Activated T-helper 2 cell treated with anti-CD3 and anti-CD28 coated beads, Interferon-gamma antibody, Interleukin-2, Interleukin-4, amounts not matched to agents 10 μg/mL and 5 μg/mL and 100 μg/mL, durations not matched to agents 14 hours and 24 hours and 36 hours (primary cell): Measurements from ENCODE around the gene GFRA1. TPM values are rescaled to one million over a fixed set of nuclear protein-coding genes. Genes with fewer than 3 reads are reported as not detected.

Experiments used
- DNase-seq: peaks from one replicate; pipeline ENCODE4 v3.0.0; 2021; ENCODE audit warnings: low spot score
- H3K27ac Mint-ChIP-seq: one replicate; pipeline ENCODE4 v1.8.0; 2021; ENCODE audit warnings: mixed read lengths
- H3K27me3 Mint-ChIP-seq: one replicate; pipeline ENCODE4 v1.8.0; 2021; ENCODE audit warnings: low read depth, mixed read lengths
- H3K36me3 Mint-ChIP-seq: one replicate; pipeline ENCODE4 v1.8.0; 2021; ENCODE audit warnings: low read depth, mixed read lengths
- H3K4me1 Mint-ChIP-seq: one replicate; pipeline ENCODE4 v1.8.0; 2021; ENCODE audit warnings: low read depth, mixed read lengths
- H3K4me3 Mint-ChIP-seq: one replicate; pipeline ENCODE4 v1.8.0; 2021; ENCODE audit warnings: low read depth, mild to moderate bottlenecking, moderate library complexity, mixed read lengths
- H3K9me3 Mint-ChIP-seq: one replicate; pipeline ENCODE4 v1.8.0; 2021; ENCODE audit warnings: mixed read lengths
- intact Hi-C: fragments of 100-400 bp; cut with micrococcal nuclease; formaldehyde crosslinking; loops from one replicate; pipeline ENCODE4 v1.15.1; 2023
- total RNA-seq: library from RNA; stranded (reverse); gene quantifications from 2 replicates; pipeline ENCODE4 v1.2.3, GENCODE V29; 2022

Gene GFRA1
- total RNA-seq, 1 donor from 2014 or later = not detected

DNA sequence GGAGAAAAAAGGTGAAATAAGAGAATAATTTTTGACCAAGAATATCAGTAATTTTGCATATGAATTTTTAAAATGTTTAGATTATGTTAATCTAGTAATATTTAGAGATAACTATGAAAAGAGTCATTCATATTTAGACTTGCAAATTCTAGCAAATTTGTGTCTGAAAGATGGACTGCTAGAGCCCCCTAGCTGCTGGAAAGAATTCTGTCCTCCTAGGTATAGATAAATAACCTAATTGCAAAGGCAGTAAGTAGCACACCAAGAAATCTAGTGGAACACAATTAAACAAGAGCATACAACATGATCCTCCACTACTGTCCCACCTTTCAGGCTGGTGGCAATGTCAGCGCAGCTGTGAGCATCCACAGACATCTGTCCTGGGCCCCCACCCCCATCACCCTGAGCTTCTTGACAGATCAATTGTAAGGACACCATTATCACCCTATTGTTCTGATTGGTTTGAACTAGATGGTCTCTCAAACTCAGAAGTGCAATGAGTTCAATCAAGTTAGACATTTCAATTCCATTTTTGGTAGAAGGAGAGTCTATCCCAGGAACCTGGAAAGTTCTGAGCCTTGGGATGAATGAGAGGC, 15.0 kb upstream of the GFRA1 start:
- Mint-ChIP-seq H3K27ac (no peak overlapping the region), H3K4me1 (peaks cover 2% of the 10 kb centered on the region), H3K9me3 (no peaks in the 10 kb centered on the region), H3K27me3 (peaks cover 3% of the 10 kb centered on the region), H3K4me3 (no peak overlapping the region), H3K36me3 (no peaks in the 10 kb centered on the region)
- no peak for DNase-seq
- intact Hi-C loops = loop anchor here (10.0 kb wide), 1 partner anchor 583 kb away; no protein-coding TSS in a partner anchor

DNA sequence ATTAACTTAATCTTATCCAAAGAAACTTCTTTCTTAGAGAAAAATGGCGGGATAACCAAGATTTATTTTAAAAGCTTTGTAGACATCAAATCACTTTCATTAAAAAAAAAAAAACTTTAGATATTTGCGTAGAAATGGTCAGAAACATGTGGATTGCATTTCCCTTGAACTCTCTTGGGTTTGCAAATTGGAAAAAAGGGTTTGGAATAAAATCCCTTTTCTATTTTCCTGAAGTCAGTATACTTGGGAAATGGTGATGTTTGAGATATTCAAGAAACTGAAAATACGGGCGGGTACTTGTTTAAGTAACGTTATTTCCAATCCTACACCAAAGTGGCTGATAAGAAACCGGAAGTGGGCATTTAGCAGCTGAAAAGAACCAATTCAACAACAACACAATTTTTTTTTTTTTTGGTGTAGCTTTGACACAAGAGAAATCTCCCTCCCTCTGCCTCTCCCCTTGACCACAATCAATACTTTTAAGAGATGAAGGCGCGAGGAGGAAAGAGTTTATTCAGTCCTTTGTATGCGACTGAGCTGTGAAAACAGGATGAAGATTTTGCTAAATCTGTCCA, 13.7 kb upstream of the GFRA1 start:
- Mint-ChIP-seq H3K4me1 (peaks cover 2% of the 10 kb centered on the region), H3K36me3 (no peaks in the 10 kb centered on the region)

DNA sequence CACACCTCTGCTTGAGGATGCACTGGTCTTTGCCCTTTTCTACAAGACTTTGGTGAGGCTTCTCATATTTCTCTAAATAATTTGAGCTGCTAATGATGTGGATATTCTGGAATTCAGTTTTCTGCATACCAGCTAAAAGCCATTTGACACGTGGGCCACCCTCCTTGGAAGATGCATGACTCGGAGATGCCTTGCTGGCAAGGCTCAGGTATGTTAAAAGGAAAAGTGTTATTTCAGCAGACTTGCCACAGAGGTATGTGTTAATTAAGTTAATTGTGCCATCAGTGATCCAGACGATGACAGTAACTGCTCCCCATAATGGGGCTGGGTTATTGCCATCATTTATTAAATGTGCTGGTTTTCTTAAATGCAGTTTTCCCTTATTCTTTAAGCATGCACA, 8.8 kb upstream of the GFRA1 start:
- Mint-ChIP-seq H3K9me3 (no peaks in the 10 kb centered on the region), H3K4me1 (no peaks in the 10 kb centered on the region), H3K36me3 (no peaks in the 10 kb centered on the region), H3K4me3 (no peak overlapping the region), H3K27me3 (peaks cover 10% of the 10 kb centered on the region), H3K27ac (no peak overlapping the region)
- DNase-seq = no peak
- intact Hi-C loops = loop anchor here (10.0 kb wide), 1 partner anchor 577 kb away; no protein-coding TSS in a partner anchor

More for the DNA sequence above, 13.7 kb upstream of the GFRA1 start:
- no peak overlapping the region for H3K27ac Mint-ChIP-seq
- no peak for DNase-seq
- H3K27me3 Mint-ChIP-seq = peaks cover 3% of the 10 kb centered on the region
- H3K4me3 Mint-ChIP-seq = no peak overlapping the region
- H3K9me3 Mint-ChIP-seq = no peaks in the 10 kb centered on the region
- intact Hi-C loops = loop anchor here (10.0 kb wide), 1 partner anchor 582 kb away; no protein-coding TSS in a partner anchor

DNA sequence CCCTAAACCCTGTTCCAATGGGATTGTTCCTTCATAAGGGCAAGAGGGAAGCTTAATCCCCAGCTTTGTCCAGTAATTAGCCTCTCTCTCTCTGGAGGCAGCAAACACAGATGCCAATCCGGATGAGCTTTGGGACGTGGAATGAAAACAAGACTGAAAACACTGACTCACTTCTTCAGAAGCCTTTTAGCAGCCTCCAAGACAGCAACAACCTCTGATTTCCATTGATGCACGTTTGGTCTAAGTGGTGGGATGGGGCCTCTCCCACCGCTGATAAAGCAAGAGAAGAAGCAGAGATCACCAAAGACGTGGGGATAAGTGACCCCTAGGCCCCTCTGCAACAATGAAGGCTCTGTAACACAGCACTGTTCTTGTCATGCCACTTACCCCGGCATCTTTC, 5.8 kb upstream of the GFRA1 start:
- Mint-ChIP-seq H3K27me3 (peaks cover 33% of the 10 kb centered on the region), H3K27ac (no peak overlapping the region), H3K4me3 (no peak overlapping the region), H3K9me3 (no peaks in the 10 kb centered on the region), H3K36me3 (no peaks in the 10 kb centered on the region), H3K4me1 (peaks cover 2% of the 10 kb centered on the region)
- intact Hi-C loops = loop anchor here (10.0 kb wide), 1 partner anchor 856 kb away; the partner anchor contains the start of gene VAX1
- DNase-seq = no peak

DNA sequence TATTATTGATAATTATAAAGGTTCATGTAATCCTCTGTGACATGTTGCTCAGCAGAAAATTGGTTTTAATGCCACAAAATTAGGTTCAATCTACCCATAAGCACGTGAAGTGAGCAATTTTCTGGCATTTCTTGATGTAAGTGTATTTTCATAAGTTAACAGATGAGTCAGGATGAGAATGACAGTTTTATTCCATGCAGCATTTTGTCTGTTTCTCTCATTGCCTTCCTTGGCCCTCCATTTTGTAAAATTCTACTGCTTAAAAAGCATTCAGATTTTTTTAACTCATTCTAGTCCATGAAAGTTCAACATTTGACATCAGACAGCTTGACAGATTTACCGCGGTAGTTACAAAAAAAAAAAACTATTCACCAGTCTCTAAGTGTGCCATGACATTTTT, 4.0 kb upstream of the GFRA1 start:
- intact Hi-C loops = loop anchor here (10.0 kb wide), 1 partner anchor 858 kb away; the partner anchor contains the start of gene VAX1
- Mint-ChIP-seq H3K27ac (no peak overlapping the region), H3K4me3 (no peak overlapping the region), H3K36me3 (no peaks in the 10 kb centered on the region), H3K27me3 (peaks cover 40% of the 10 kb centered on the region), H3K9me3 (no peaks in the 10 kb centered on the region), H3K4me1 (peaks cover 6% of the 10 kb centered on the region)
- no peak for DNase-seq

DNA sequence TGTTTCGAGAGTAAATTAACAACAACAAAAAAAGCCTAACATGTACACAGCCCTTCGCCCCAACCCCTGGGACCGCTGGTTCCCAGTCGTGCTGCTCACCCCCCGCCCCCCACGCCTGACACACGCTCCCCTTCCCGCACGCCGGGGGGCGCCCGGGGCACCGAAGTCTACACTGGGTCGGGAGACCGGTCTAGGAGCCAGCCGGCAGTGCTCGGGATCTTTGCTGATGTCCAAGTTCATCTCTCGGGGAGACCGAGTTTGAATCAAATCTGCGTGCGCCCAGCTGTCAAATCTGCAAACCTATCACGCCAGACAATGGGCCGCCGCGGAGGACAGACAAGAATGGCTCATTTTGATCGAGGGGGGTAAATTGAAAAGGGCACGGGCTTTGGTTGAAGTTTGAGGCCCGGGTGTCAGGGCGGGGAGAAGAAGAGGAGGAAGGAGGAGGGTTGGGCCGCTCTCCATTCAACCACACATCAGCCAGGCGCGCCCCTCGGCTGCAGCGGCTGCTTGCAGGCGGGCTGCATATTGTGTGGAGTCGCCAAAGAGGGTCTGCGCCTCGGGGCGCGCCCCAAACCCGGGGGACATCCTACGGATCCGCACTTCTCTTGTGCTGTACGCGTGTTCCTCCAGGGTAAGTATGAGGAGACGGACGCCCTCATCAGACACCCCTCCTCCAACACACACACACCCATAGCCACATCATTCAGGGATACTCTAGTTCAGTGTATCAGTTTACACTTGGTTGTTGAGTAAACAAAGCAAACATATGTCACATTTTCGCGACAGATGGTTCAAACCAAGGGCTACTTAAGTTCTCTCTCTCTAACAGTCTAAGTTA, 1.3 kb upstream of the GFRA1 start:
- no peak for DNase-seq
- no peaks in the 10 kb centered on the region for H3K36me3 Mint-ChIP-seq
- no peak overlapping the region for H3K4me3 Mint-ChIP-seq
- peaks cover 60% of the 10 kb centered on the region for H3K27me3 Mint-ChIP-seq
- no peak overlapping the region for H3K27ac Mint-ChIP-seq
- H3K4me1 Mint-ChIP-seq = peaks cover 6% of the 10 kb centered on the region
- no peaks in the 10 kb centered on the region for H3K9me3 Mint-ChIP-seq
- intact Hi-C loops = loop anchor here (5.0 to 10.0 kb wide), 2 partner anchors 861 to 1273 kb away; partner anchors contain the start of gene VAX1

DNA sequence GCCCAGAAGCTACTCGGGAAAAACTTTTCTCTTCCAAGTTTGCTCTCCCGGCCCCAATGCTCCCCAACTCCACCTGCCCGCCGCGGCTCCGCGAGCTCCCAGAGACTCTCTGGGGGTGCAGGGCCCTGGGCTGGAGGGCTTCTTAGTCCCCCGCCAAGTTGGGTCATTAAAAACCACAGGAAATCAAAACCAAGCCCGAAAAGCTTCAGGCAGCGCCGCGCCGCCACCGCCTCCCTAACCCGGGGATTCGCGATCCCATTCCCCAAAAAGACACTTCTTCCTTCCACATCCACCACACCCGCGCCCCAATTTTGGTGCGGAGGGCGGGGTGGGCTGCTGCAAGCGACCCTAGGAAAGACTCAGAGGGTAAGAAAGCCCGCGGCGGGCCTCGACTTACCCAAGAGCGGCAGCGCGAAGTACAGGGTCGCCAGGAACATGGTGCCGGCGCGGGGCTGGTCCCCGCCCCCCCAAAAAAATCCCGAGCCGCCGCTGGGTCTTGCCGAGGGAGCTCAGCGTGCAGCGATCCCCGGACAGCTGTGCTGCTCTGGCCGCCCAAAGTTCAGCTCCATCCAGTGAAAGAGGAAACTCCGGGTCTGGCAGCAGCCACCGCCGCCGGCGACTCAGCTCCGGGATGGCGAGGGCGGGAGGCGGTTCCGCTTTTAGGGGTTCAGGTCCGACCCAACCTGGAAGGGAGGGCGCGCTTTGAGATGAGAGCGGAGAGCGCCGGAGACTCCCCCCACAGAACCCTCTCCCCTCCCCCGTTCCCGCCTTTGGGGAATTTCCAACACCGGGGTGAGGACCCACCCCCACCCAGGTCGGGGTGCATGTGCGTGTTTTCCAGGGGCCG, 1.2 kb downstream of the GFRA1 start:
- DNase-seq = no peak
- Mint-ChIP-seq H3K27ac (no peak overlapping the region), H3K9me3 (no peaks in the 10 kb centered on the region), H3K4me3 (no peak overlapping the region), H3K36me3 (no peaks in the 10 kb centered on the region), H3K4me1 (peaks cover 6% of the 10 kb centered on the region), H3K27me3 (peaks cover 59% of the 10 kb centered on the region)
- intact Hi-C loops = loop anchor here (5.0 to 10.0 kb wide), 2 partner anchors 863 to 1275 kb away; partner anchors contain the start of gene VAX1

DNA sequence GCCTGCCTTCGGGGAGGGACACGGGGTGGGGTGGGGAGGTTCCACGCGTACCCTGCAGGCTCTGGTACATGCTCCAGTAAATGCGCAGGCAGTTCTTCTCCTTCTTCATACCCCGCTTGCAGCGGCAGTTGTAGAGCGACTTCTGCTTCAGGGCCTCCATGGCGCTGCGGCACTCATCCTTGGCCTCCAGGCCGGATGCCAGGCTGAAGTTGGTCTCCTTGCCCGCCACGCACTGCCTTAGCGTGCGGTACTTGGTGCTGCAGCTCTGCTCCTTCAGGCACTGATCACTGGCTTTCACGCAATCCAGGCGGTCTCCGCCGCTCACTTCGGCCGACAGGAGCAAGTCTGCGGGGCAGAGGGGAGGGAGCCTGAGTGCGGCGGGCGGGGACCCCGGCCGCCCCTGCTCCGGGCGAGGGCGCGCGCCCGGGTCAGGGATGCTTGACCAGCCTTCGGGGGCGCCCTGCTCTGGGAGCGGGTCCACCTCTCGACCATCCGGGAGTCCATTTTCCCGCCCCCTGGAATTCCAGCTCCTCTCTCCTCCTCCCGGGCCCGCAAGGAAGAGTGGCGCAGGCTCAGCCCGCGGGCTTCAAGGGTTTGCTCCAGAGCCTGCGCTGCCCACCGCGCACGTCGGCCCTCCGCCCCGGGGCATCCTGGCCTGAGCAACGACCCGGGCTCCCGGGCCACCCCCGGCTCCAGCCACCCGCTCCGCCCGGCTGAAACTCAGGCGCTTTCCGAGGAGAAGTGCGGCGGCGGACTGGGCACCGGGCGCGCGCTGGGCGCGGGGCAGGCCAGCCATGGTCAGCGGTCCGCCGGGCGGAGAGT, 2.0 kb downstream of the GFRA1 start:
- H3K27me3 Mint-ChIP-seq = peaks cover 55% of the 10 kb centered on the region
- peaks cover 6% of the 10 kb centered on the region for H3K4me1 Mint-ChIP-seq
- intact Hi-C loops = loop anchor here (5.0 to 10.0 kb wide), 2 partner anchors 864 to 1276 kb away; partner anchors contain the start of gene VAX1

DNA sequence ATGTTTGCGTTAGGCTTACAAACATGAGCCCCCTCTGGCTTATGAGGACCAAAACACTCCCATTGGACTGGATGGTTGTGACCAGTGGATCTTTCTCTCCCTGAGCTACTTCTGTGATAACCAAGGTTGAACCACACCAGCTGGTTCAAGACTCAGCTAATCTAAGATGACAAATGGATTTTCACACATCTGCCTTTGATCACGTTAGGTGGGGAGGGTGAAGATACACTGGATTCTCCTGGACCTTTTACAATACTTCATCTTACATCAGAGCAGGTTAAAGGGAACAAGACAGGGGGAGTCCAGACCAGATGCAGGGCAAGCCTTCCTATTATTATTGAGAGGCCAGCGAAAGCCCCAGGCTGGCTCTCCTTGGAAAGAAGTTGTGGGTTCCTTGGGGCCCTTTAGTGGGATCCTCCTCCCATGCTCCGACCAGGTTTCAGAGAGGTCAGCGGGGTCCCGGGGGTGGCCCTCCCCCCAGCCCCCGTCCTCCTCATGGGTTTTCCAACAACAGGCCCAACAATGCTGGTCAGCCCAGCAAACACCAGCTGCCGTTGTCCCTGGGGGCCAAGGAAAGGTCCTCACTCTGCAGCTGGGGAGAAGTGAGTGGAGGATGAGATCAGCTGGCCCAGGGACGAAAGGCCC, 2.8 kb downstream of the GFRA1 start:
- no peak for DNase-seq
- Mint-ChIP-seq H3K27ac (no peak overlapping the region), H3K9me3 (no peaks in the 10 kb centered on the region), H3K27me3 (peaks cover 49% of the 10 kb centered on the region), H3K4me3 (no peak overlapping the region), H3K4me1 (peaks cover 6% of the 10 kb centered on the region), H3K36me3 (no peaks in the 10 kb centered on the region)
- intact Hi-C loops = loop anchor here (5.0 to 10.0 kb wide), 2 partner anchors 865 to 1277 kb away; partner anchors contain the start of gene VAX1

More for the DNA sequence above, 2.0 kb downstream of the GFRA1 start:
- Mint-ChIP-seq H3K9me3 (no peaks in the 10 kb centered on the region), H3K27ac (no peak overlapping the region), H3K4me3 (no peak overlapping the region), H3K36me3 (no peaks in the 10 kb centered on the region)
- DNase-seq = no peak

DNA sequence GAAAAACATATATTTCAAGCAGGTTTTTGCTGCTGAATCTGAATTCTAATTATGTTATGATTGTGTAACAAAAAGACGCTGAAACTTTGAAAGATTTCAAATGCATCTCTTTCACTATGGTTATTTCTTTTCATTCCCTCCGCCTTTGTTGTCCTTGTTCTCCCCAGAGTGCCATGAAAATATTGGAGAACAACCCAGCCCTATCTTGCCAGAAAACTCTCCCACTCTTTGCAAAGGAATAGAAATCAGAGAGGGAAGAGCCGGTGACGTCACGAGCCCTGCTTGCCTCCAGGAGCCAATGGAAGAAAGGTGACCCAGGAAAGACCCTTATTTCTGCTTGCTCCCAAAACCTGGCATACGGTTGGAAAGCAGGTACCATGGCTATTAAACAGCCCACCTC, 3.4 kb downstream of the GFRA1 start:
- Mint-ChIP-seq H3K9me3 (no peaks in the 10 kb centered on the region), H3K4me3 (no peak overlapping the region), H3K27ac (no peak overlapping the region), H3K36me3 (no peaks in the 10 kb centered on the region), H3K27me3 (peaks cover 43% of the 10 kb centered on the region), H3K4me1 (peaks cover 6% of the 10 kb centered on the region)
- intact Hi-C loops = loop anchor here (5.0 to 10.0 kb wide), 2 partner anchors 865 to 1278 kb away; partner anchors contain the start of gene VAX1
- DNase-seq = no peak

DNA sequence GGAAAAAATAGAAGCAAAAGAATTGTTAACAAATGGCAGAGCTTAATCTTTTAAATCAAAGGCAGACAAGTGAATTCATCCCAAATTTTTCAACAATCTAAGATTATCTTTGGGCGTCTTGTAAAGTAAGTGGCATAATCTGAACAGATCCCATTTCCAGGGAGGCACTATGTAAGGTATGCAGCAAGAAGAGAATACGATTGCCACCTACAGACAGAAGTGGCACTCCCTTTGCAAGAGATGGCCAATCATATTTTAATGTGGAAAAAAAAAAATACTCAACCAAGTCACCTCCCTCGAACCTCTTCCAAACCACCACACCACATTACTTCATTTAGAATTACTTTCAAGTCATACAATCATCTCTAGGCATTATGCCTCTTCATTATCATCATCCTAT, 4.0 kb downstream of the GFRA1 start:
- no peak for DNase-seq
- Mint-ChIP-seq H3K27ac (no peak overlapping the region), H3K4me3 (no peak overlapping the region), H3K27me3 (peaks cover 36% of the 10 kb centered on the region), H3K36me3 (no peaks in the 10 kb centered on the region), H3K4me1 (peaks cover 4% of the 10 kb centered on the region), H3K9me3 (no peaks in the 10 kb centered on the region)
- intact Hi-C loops = no loop called here
